K562 (cell line): Measurements from ENCODE around the gene SERINC5. TPM values are rescaled to one million over a fixed set of nuclear protein-coding genes. Genes with fewer than 3 reads are reported as not detected.

Experiments used
- HDAC2 ChIP-seq: fragments of 450-650 bp; IDR thresholded peaks from 2 replicates; pipeline ENCODE4 v1.6.1; 2016; ENCODE audit warnings: mild to moderate bottlenecking
- NR4A1 ChIP-seq, 2 experiments: fragments of 250-450 bp in 1 of 2; fragments of 450-650 bp in 1 of 2; sonication (Bioruptor Pico) in 1 of 2; IDR thresholded peaks; 2 replicates each; pipeline versions ENCODE4 v1.4.0 to v1.6.1; 2016 to 2020; ENCODE audit warnings: mild to moderate bottlenecking in 2 of 2, missing compliant biosample characterization in 1 of 2, missing genetic modification characterization in 1 of 2, moderate library complexity in 1 of 2
- SAFB ChIP-seq: fragments of 200-400 bp; formaldehyde crosslinking; IDR thresholded peaks from 2 replicates; pipeline ENCODE4 v1.6.1; 2017; ENCODE audit warnings: low read depth, low read length, borderline replicate concordance
- TAF1 ChIP-seq: IDR thresholded peaks from 2 replicates; pipeline ENCODE4 v1.6.1; 2011; ENCODE audit warnings: mild to moderate bottlenecking, low read length, moderate library complexity; ENCODE audit not compliant: insufficient read depth, control insufficient read depth, severe bottlenecking; ENCODE audit errors: extremely low read depth
- ZBED1 ChIP-seq: IDR thresholded peaks from 2 replicates; pipeline ENCODE4 v1.6.1; 2014
- ZBTB17 ChIP-seq: fragments of 450-650 bp; formaldehyde crosslinking; IDR thresholded peaks from 2 replicates; pipeline ENCODE4 v1.4.0; 2020; ENCODE audit warnings: mild to moderate bottlenecking
- ZNF239 ChIP-seq: fragments of 250-450 bp; sonication (Bioruptor Pico); IDR thresholded peaks from 2 replicates; pipeline ENCODE4 v1.4.0; 2020; ENCODE audit warnings: mild to moderate bottlenecking
- ZNF316 ChIP-seq: fragments of 450-650 bp; IDR thresholded peaks from 2 replicates; pipeline ENCODE4 v1.6.1; 2016
- ZNF699 ChIP-seq: fragments of 250-450 bp; sonication (Bioruptor Pico); IDR thresholded peaks from 2 replicates; pipeline ENCODE4 v1.8.0; 2021; ENCODE audit warnings: mild to moderate bottlenecking, moderate library complexity; ENCODE audit not compliant: insufficient replicate concordance
- ZNF780A ChIP-seq: fragments of 250-450 bp; sonication (Bioruptor Pico); IDR thresholded peaks from 2 replicates; pipeline ENCODE4 v1.5.0; 2021; ENCODE audit warnings: mild to moderate bottlenecking
- polyA plus RNA-seq, 8 experiments: library from polyadenylated mRNA; depleted of rRNA in 4 of 8; stranded (reverse) in 5 of 8; unstranded in 3 of 8; fragments of >200 nt; fragmentation: Nextera tagmentation in 2 of 8; fragmentation: Illumina TruSeq in 1 of 8; extraction: Ambion mirVana in 2 of 8; extraction: Trizol in 1 of 8; gene quantifications; 2 replicates each; pipeline versions ENCODE4 v1.2.1 to v1.2.3, GENCODE V29; 2011 to 2014; ENCODE audit warnings: inconsistent platforms in 1 of 8, missing spikeins in 1 of 8
- total RNA-seq, 7 experiments: library from RNA; depleted of rRNA in 6 of 7; stranded (reverse); fragments of >200 nt in 6 of 7; fragmentation: Illumina TruSeq in 2 of 7; extraction: Trizol in 2 of 7; gene quantifications; 2 replicates each; pipeline versions ENCODE4 v1.2.1 to v1.2.3, GENCODE V29; 2011 to 2021; ENCODE audit warnings: low replicate concordance in 1 of 7
- TF ChIP-seq, protein P1 (sequence below): fragments of 250-450 bp; sonication (Bioruptor Pico); IDR thresholded peaks from 2 replicates; pipeline ENCODE4 v1.4.0; 2020
- TF ChIP-seq, protein P2 (sequence below): fragments of 450-650 bp; formaldehyde crosslinking; IDR thresholded peaks from 2 replicates; pipeline ENCODE4 v1.4.0; 2022; ENCODE audit warnings: mild to moderate bottlenecking, moderate library complexity
- TF ChIP-seq, protein P3 (sequence below): fragments of 200-800 bp; sonication (Bioruptor generic); IDR thresholded peaks from 2 replicates; pipeline ENCODE4 v1.6.1; 2017; ENCODE audit warnings: missing genetic modification characterization, missing compliant biosample characterization
- TF ChIP-seq, protein P4 (sequence below): fragments of 250-450 bp; sonication (Bioruptor Pico); IDR thresholded peaks from 2 replicates; pipeline ENCODE4 v1.8.0; 2022; ENCODE audit warnings: moderate library complexity, mild to moderate bottlenecking, inconsistent platforms
- TF ChIP-seq, protein P5 (sequence below): fragments of 200-400 bp; formaldehyde crosslinking; IDR thresholded peaks from 2 replicates; pipeline ENCODE4 v1.6.1; 2017; ENCODE audit warnings: mild to moderate bottlenecking, low read depth, low read length, moderate library complexity

The SERINC5 gene
- total and polyA plus RNA-seq, 9 of the 15 experiments (the other 6 are each of a cell fraction or from before 2014, with no cell fraction given), result 1.4 to 7.9 (median 3.7) TPM

DNA sequence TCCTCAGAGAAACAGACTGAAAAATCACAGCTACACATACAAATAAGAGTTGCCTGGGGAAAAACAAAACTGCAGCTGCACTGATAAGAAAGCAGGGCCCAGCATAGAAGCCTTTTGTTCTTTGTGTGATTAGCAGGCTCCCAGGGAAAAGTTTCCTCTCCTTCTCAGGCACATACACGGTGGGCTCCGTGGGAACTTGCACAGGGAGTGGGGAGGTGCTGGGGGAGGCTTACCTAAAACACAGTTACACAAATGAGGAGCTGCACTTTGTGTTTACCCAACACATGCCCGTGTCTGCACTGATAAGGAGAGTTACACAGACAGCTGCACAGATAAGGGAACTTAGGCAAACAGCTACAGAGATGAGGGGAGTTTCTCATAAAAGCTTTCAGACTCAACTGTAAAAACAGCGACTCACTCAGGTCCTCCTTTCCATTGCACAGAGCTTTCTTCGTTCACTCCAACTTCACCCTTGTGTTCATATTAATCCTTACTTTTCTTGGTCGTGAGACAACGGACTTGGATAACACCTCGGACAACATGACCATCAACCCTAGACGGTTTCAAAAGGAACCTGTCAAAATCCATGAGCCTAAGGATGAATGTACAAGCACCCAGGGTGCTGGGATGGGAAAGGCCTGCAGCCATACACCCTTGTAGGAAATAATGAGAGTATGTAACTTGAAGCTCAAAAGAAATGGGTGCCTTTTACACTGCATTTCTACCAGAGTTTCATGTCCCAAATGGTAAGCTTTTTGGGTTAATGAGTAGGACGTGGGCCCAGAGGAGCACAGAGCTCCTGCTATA, 50.8 kb downstream of the SERINC5 start (continued):
- TF ChIP-seq, protein P1, sequence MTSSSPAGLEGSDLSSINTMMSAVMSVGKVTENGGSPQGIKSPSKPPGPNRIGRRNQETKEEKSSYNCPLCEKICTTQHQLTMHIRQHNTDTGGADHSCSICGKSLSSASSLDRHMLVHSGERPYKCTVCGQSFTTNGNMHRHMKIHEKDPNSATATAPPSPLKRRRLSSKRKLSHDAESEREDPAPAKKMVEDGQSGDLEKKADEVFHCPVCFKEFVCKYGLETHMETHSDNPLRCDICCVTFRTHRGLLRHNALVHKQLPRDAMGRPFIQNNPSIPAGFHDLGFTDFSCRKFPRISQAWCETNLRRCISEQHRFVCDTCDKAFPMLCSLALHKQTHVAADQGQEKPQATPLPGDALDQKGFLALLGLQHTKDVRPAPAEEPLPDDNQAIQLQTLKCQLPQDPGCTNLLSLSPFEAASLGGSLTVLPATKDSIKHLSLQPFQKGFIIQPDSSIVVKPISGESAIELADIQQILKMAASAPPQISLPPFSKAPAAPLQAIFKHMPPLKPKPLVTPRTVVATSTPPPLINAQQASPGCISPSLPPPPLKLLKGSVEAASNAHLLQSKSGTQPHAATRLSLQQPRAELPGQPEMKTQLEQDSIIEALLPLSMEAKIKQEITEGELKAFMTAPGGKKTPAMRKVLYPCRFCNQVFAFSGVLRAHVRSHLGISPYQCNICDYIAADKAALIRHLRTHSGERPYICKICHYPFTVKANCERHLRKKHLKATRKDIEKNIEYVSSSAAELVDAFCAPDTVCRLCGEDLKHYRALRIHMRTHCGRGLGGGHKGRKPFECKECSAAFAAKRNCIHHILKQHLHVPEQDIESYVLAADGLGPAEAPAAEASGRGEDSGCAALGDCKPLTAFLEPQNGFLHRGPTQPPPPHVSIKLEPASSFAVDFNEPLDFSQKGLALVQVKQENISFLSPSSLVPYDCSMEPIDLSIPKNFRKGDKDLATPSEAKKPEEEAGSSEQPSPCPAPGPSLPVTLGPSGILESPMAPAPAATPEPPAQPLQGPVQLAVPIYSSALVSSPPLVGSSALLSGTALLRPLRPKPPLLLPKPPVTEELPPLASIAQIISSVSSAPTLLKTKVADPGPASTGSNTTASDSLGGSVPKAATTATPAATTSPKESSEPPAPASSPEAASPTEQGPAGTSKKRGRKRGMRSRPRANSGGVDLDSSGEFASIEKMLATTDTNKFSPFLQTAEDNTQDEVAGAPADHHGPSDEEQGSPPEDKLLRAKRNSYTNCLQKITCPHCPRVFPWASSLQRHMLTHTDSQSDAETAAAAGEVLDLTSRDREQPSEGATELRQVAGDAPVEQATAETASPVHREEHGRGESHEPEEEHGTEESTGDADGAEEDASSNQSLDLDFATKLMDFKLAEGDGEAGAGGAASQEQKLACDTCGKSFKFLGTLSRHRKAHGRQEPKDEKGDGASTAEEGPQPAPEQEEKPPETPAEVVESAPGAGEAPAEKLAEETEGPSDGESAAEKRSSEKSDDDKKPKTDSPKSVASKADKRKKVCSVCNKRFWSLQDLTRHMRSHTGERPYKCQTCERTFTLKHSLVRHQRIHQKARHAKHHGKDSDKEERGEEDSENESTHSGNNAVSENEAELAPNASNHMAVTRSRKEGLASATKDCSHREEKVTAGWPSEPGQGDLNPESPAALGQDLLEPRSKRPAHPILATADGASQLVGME, result no peak
- TF ChIP-seq ZBTB17 (peak; percentile 83), HDAC2 (peak; percentile 100), SAFB (no peak), ZNF780A (CRISPR knock-in tag) (no peak), NR4A1 (CRISPR knock-in tag; IDR thresholded peaks at IDR 0.05) (no peak), NR4A1 (tag; IDR thresholded peaks at IDR 0.05) (peak; percentile 87), ZNF699 (no peak), ZNF316 (no peak), TAF1 (no peak), ZNF239 (CRISPR knock-in tag) (peak; percentile 83), ZBED1 (no peak; the same call in 1 of the 2 replicates)
- TF ChIP-seq, protein P2, sequence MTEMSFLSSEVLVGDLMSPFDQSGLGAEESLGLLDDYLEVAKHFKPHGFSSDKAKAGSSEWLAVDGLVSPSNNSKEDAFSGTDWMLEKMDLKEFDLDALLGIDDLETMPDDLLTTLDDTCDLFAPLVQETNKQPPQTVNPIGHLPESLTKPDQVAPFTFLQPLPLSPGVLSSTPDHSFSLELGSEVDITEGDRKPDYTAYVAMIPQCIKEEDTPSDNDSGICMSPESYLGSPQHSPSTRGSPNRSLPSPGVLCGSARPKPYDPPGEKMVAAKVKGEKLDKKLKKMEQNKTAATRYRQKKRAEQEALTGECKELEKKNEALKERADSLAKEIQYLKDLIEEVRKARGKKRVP (CRISPR knock-in tag), result peak; percentile 82
- TF ChIP-seq, protein P3, sequence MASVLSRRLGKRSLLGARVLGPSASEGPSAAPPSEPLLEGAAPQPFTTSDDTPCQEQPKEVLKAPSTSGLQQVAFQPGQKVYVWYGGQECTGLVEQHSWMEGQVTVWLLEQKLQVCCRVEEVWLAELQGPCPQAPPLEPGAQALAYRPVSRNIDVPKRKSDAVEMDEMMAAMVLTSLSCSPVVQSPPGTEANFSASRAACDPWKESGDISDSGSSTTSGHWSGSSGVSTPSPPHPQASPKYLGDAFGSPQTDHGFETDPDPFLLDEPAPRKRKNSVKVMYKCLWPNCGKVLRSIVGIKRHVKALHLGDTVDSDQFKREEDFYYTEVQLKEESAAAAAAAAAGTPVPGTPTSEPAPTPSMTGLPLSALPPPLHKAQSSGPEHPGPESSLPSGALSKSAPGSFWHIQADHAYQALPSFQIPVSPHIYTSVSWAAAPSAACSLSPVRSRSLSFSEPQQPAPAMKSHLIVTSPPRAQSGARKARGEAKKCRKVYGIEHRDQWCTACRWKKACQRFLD (CRISPR knock-in tag), result peak; percentile 93
- TF ChIP-seq, protein P4, sequence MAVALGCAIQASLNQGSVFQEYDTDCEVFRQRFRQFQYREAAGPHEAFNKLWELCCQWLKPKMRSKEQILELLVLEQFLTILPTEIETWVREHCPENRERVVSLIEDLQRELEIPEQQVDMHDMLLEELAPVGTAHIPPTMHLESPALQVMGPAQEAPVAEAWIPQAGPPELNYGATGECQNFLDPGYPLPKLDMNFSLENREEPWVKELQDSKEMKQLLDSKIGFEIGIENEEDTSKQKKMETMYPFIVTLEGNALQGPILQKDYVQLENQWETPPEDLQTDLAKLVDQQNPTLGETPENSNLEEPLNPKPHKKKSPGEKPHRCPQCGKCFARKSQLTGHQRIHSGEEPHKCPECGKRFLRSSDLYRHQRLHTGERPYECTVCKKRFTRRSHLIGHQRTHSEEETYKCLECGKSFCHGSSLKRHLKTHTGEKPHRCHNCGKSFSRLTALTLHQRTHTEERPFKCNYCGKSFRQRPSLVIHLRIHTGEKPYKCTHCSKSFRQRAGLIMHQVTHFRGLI, result no peak
- TF ChIP-seq, protein P5, sequence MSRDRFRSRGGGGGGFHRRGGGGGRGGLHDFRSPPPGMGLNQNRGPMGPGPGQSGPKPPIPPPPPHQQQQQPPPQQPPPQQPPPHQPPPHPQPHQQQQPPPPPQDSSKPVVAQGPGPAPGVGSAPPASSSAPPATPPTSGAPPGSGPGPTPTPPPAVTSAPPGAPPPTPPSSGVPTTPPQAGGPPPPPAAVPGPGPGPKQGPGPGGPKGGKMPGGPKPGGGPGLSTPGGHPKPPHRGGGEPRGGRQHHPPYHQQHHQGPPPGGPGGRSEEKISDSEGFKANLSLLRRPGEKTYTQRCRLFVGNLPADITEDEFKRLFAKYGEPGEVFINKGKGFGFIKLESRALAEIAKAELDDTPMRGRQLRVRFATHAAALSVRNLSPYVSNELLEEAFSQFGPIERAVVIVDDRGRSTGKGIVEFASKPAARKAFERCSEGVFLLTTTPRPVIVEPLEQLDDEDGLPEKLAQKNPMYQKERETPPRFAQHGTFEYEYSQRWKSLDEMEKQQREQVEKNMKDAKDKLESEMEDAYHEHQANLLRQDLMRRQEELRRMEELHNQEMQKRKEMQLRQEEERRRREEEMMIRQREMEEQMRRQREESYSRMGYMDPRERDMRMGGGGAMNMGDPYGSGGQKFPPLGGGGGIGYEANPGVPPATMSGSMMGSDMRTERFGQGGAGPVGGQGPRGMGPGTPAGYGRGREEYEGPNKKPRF, result no peak
